Liver (tissue), 3 donors: ENCODE data around the gene BANP.

ENCODE experiments used
- EGR1 ChIP-seq, 2 donors: IDR thresholded peaks; 2 replicates each; pipeline ENCODE4 v1.6.1; 2016 to 2018; ENCODE audit warnings: antibody characterized with exemption in 2 of 2, low read depth in 2 of 2
- RAD21 ChIP-seq, 2 donors: IDR thresholded peaks; 2 replicates each; pipeline ENCODE4 v1.6.1; 2016; ENCODE audit warnings: antibody characterized with exemption in 2 of 2, mild to moderate bottlenecking in 2 of 2
- REST ChIP-seq: IDR thresholded peaks from 2 replicates; pipeline ENCODE4 v1.6.1; 2016; ENCODE audit warnings: antibody characterized with exemption, mild to moderate bottlenecking
- TF ChIP-seq, protein P1 (sequence below): fragments of 150-350 bp; IDR thresholded peaks from 2 replicates; pipeline ENCODE4 v1.5.1; 2017; ENCODE audit warnings: improper control_type of control experiment, low read depth, low read length; ENCODE audit not compliant: missing input control
- donor health status: healthy.
- donor health status: healthy.

- TF ChIP-seq EGR1 (IDR thresholded peaks at IDR 0.05; ENCODE audit: low read depth in 2 of 2), result no peak
- TF ChIP-seq, protein P1, sequence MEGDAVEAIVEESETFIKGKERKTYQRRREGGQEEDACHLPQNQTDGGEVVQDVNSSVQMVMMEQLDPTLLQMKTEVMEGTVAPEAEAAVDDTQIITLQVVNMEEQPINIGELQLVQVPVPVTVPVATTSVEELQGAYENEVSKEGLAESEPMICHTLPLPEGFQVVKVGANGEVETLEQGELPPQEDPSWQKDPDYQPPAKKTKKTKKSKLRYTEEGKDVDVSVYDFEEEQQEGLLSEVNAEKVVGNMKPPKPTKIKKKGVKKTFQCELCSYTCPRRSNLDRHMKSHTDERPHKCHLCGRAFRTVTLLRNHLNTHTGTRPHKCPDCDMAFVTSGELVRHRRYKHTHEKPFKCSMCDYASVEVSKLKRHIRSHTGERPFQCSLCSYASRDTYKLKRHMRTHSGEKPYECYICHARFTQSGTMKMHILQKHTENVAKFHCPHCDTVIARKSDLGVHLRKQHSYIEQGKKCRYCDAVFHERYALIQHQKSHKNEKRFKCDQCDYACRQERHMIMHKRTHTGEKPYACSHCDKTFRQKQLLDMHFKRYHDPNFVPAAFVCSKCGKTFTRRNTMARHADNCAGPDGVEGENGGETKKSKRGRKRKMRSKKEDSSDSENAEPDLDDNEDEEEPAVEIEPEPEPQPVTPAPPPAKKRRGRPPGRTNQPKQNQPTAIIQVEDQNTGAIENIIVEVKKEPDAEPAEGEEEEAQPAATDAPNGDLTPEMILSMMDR, result no peak
- TF ChIP-seq REST, result no peak
- no peak for TF ChIP-seq RAD21 (IDR thresholded peaks at IDR 0.05)
Measured at GRCh38 chr16:88087517-88087877, 136.3 kb downstream of the BANP start.
